ENCODE measurements around the gene ERCC6. TPM values are rescaled to one million over a fixed set of nuclear protein-coding genes. Genes with fewer than 3 reads are reported as not detected.

ERCC6 gene
- total RNA-seq, 1 experiment from 2014 or later, result 18.2 TPM

GRCh38 chr10:49572594-49573114 is 33.7 kb upstream of the ERCC6 start:
- Mint-ChIP-seq H3K27me3 (ENCODE audit: low read depth) (peaks cover 10% of the 10 kb centered on the region), H3K4me1 (no peaks in the 10 kb centered on the region; a peak in 1 of 4 replicates), H3K36me3 (ENCODE audit: insufficient read depth in 1 of 3, low read depth in 3 of 3) (no peaks in the 10 kb centered on the region; a peak in 1 of 7 replicates), H3K4me3 (no peak overlapping the region), H3K9me3 (peaks cover 6 to 14% of the 10 kb centered on the region in 2 experiments; a peak in 4 of 5 replicates), H3K27ac (no peak overlapping the region)
- no CpG with 5 or more reads among the region's 9 CpGs for WGBS (ENCODE audit: extremely low coverage, insufficient read length, low lambda C conversion rate)
- Histone ChIP-seq H4K20me1 (ENCODE audit: control insufficient read depth, insufficient read depth, insufficient read length) (no peaks in the 10 kb centered on the region), H3K14ac (ENCODE audit: insufficient read depth, low read length) (no peak overlapping the region), H3K79me2 (ENCODE audit: insufficient read depth, low read length) (no peaks in the 10 kb centered on the region), H2BK5ac (ENCODE audit: insufficient read length, low read length) (no peak overlapping the region), H3K23ac (ENCODE audit: insufficient read length, low read depth, low read length) (no peak overlapping the region), H2AK5ac (ENCODE audit: insufficient read length, low read length) (no peak overlapping the region), H2BK12ac (ENCODE audit: insufficient read length, low read depth, low read length) (no peak overlapping the region), H3K79me1 (ENCODE audit: insufficient read depth, low read depth, low read length, poor library complexity, severe bottlenecking) (no peaks in the 10 kb centered on the region), H3K27ac (ENCODE audit: insufficient read length, low read depth, low read length) (no peak overlapping the region), H3K9ac (ENCODE audit: extremely low read depth, insufficient read length, low read length) (no peak overlapping the region), H3T11ph (ENCODE audit: low read length) (no peak overlapping the region), H3K9me3 (ENCODE audit: control insufficient read depth, low read depth, low read length) (no peaks in the 10 kb centered on the region), H3K4me2 (ENCODE audit: insufficient read depth, insufficient read length, low read length) (no peak overlapping the region), H2AFZ (ENCODE audit: low read length) (no peak overlapping the region), H4K8ac (replicated peaks; ENCODE audit: insufficient read length, low read depth, low read length) (no peak overlapping the region), H4K5ac (ENCODE audit: insufficient read length, low read depth, low read length) (no peak overlapping the region), H2BK120ac (ENCODE audit: low read depth, low read length, poor library complexity, severe bottlenecking) (no peak overlapping the region), H4K91ac (ENCODE audit: insufficient read length, low read depth, low read length) (no peak overlapping the region), H3K4me1 (ENCODE audit: insufficient read depth, low read length) (no peaks in the 10 kb centered on the region), H2BK20ac (ENCODE audit: low read depth, low read length, poor library complexity, severe bottlenecking) (no peak overlapping the region), H2BK15ac (ENCODE audit: low read depth, low read length) (no peak overlapping the region), H3K4ac (ENCODE audit: low read depth, low read length) (no peak overlapping the region), H3K23me2 (ENCODE audit: insufficient read length, low read depth, low read length, poor library complexity, severe bottlenecking) (no peaks in the 10 kb centered on the region), H3K27me3 (ENCODE audit: insufficient read depth, low read length) (no peaks in the 10 kb centered on the region), H3K56ac (ENCODE audit: insufficient read length, low read depth, low read length) (no peak overlapping the region), H3K18ac (ENCODE audit: insufficient read length, low read depth, low read length) (no peak overlapping the region)
- DNase-seq, result no peak
- TF ChIP-seq, protein P1, sequence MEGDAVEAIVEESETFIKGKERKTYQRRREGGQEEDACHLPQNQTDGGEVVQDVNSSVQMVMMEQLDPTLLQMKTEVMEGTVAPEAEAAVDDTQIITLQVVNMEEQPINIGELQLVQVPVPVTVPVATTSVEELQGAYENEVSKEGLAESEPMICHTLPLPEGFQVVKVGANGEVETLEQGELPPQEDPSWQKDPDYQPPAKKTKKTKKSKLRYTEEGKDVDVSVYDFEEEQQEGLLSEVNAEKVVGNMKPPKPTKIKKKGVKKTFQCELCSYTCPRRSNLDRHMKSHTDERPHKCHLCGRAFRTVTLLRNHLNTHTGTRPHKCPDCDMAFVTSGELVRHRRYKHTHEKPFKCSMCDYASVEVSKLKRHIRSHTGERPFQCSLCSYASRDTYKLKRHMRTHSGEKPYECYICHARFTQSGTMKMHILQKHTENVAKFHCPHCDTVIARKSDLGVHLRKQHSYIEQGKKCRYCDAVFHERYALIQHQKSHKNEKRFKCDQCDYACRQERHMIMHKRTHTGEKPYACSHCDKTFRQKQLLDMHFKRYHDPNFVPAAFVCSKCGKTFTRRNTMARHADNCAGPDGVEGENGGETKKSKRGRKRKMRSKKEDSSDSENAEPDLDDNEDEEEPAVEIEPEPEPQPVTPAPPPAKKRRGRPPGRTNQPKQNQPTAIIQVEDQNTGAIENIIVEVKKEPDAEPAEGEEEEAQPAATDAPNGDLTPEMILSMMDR (conservative IDR thresholded peaks at IDR 0.05), result no peak
